Adrenal gland (tissue), 12 donors: ENCODE results near the gene SLC44A5. TPM values are rescaled to one million over a fixed set of nuclear protein-coding genes. Genes with fewer than 3 reads are reported as not detected.

Experiments used
- DNase-seq, 7 donors: peaks; one replicate each; pipeline ENCODE4 v3.0.0-alpha.2; 2019 to 2020
- H3K27ac ChIP-seq, 5 donors: fragments of 200-600 bp; sonication (generic) in 4 of 5; 1 replicate in 3 of 5; 2 replicates in 2 of 5; pipeline versions ENCODE4 v1.5.1 to v1.8.0; 2016 to 2020; ENCODE audit warnings: mild to moderate bottlenecking in 1 of 5
- H3K27me3 ChIP-seq: fragments of 200-600 bp; 2 replicates; pipeline ENCODE4 v1.8.0; 2021
- H3K36me3 ChIP-seq, 2 donors: fragments of 200-600 bp; replicated peaks in 1 of 2; 1 replicate in 1 of 2; 2 replicates in 1 of 2; pipeline versions ENCODE4 v1.5.1 to v1.8.0; 2018 to 2022
- H3K4me1 ChIP-seq, 2 donors: fragments of 200-600 bp; replicated peaks in 1 of 2; 1 replicate in 1 of 2; 2 replicates in 1 of 2; pipeline versions ENCODE4 v1.5.1 to v1.8.0; 2018 to 2021
- H3K4me3 ChIP-seq, 4 donors: fragments of 200-600 bp; sonication (generic) in 3 of 4; one replicate each; pipeline ENCODE4 v1.5.1; 2016 to 2018
- H3K9me3 ChIP-seq, 3 donors: fragments of 200-600 bp; sonication (generic) in 1 of 3; replicated peaks in 1 of 3; 1 replicate in 2 of 3; 2 replicates in 1 of 3; pipeline versions ENCODE4 v1.5.1 to v1.8.0; 2016 to 2021
- CTCF ChIP-seq, 6 experiments: fragments of 450-650 bp in 4 of 6; fragments of 200-600 bp in 2 of 6; sonication (generic) in 1 of 6; IDR thresholded peaks; 1 replicate in 5 of 6; 2 replicates in 1 of 6; pipeline versions ENCODE4 v1.5.1 to v1.8.0; 2016 to 2021; ENCODE audit warnings: antibody characterized with exemption in 6 of 6, mild to moderate bottlenecking in 2 of 6, moderate library complexity in 1 of 6
- POLR2A ChIP-seq, 2 donors: fragments of 450-650 bp; IDR thresholded peaks; one replicate each; pipeline ENCODE4 v1.6.1; 2017; ENCODE audit warnings: antibody characterized with exemption in 2 of 2, mild to moderate bottlenecking in 2 of 2, moderate library complexity in 1 of 2
- WGBS, 4 donors: extraction: QIAGEN DNeasy Blood & Tissue Kit in 2 of 4; methylation state at CpG; one replicate each; pipeline versions ENCODE4 v1.1.5 to v1.1.7; 2013 to 2017; 5-methylcytosine and 5-hydroxymethylcytosine counted together
- intact Hi-C, 2 donors: fragments of 100-400 bp; cut with DNase I; formaldehyde crosslinking; loops; one replicate each; pipeline versions ENCODE4 v1.14.1 to v1.15.0; 2022 to 2023
- polyA plus RNA-seq, 3 donors: library from polyadenylated mRNA; stranded (reverse); fragments of 200-250 nt in 2 of 3; fragments of 350-450 nt in 1 of 3; fragmentation: Illumina TruSeq in 1 of 3; extraction: RNeasy Lipid Tissue Mini Kit (QIAGEN cat#74804) in 1 of 3; gene quantifications; one replicate each; pipeline ENCODE4 v1.2.3, GENCODE V29; 2013 to 2014
- total RNA-seq, 9 donors: library from RNA; depleted of rRNA in 4 of 9; stranded (reverse); fragments of >200 nt in 4 of 9; fragments of 120-200 nt in 1 of 9; fragmentation: NEBNext Ultra II Directional in 1 of 9; extraction: Animal tissue kit (Norgen Biotek cat#: 25700) in 1 of 9; gene quantifications; one replicate each; pipeline versions ENCODE4 v1.1.0 to v1.2.4, GENCODE V29; 2013 to 2023
- donor health status: healthy with polysubstance abuse.
- donor health status: Bipolar disorder and iron deficiency.
- donor health status: DM: yes; HTN: yes; CAD: no.
- donor health status: DM: no; HTN: no; CAD: no.
- donor health status: DM: no; HTN: no; CAD: no.
- donor health status: DM: yes; HTN: yes; CAD: no.

Gene SLC44A5
- total and polyA plus RNA-seq, 12 donors, result 0.17 to 2.2 (median 0.48) TPM

GRCh38 chr1:75317976-75318375, 292.9 kb downstream of the SLC44A5 start:
- no peak for TF ChIP-seq CTCF (IDR thresholded peaks at IDR 0.05)
- no peak for TF ChIP-seq POLR2A (IDR thresholded peaks at IDR 0.05)
- intact Hi-C loops, result no loop called here
- DNase-seq, result no peak
- Histone ChIP-seq H3K36me3 (no peaks in the 10 kb centered on the region), H3K4me1 (no peaks in the 10 kb centered on the region), H3K4me3 (no peak overlapping the region), H3K9me3 (no peaks in the 10 kb centered on the region), H3K27ac (no peak overlapping the region), H3K27me3 (no peaks in the 10 kb centered on the region)
- 80 to 88% (median 84%) methylated on average over 4 of the region's 4 CpGs for WGBS, 4 donors

- 58 to 74% (median 74%) methylated on average over 1 of the region's 1 CpG for WGBS, 4 donors
- DNase-seq, result no peak
- TF ChIP-seq CTCF (IDR thresholded peaks at IDR 0.05) (no peak), POLR2A (IDR thresholded peaks at IDR 0.05) (no peak)
Measured at GRCh38 chr1:75316230-75316629, 294.7 kb downstream of the SLC44A5 start.

DNA sequence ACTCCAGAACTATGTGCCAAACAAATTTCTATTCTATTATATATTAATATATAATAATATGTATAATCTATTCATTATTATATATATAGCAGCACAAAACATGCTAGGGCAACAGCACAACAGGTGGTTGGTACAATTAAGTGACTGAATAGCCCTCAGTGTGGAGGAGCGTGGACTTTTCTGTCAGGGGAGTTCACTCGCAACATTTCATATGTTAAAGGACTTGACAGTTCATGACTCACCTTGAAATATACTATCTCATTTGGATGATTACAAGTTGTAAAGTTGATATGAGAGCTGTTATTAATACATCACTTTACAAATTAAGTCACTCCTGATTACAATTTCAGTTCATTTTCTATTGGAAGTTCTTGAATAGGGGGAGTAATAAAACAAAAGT, 298.3 kb downstream of the SLC44A5 start:
- Histone ChIP-seq H3K27me3 (no peaks in the 10 kb centered on the region), H3K4me1 (no peaks in the 10 kb centered on the region), H3K27ac (no peak overlapping the region), H3K9me3 (no peaks in the 10 kb centered on the region), H3K36me3 (no peaks in the 10 kb centered on the region), H3K4me3 (no peak overlapping the region)
- intact Hi-C loops, result no loop called here
- WGBS, 4 donors, result 80 to 91% (median 84%) methylated on average over 2 of the region's 2 CpGs
- DNase-seq, result no peak
- no peak for TF ChIP-seq POLR2A (IDR thresholded peaks at IDR 0.05)
- TF ChIP-seq CTCF (IDR thresholded peaks at IDR 0.05), result no peak

More at GRCh38 chr1:75316230-75316629, 294.7 kb downstream of the SLC44A5 start:
- H3K4me3 ChIP-seq, result no peak overlapping the region
- H3K27ac ChIP-seq, result no peak overlapping the region
- H3K4me1 ChIP-seq, result no peaks in the 10 kb centered on the region
- intact Hi-C loops, result no loop called here
- H3K27me3 ChIP-seq, result no peaks in the 10 kb centered on the region
- H3K36me3 ChIP-seq, result no peaks in the 10 kb centered on the region
- no peaks in the 10 kb centered on the region for H3K9me3 ChIP-seq

DNA sequence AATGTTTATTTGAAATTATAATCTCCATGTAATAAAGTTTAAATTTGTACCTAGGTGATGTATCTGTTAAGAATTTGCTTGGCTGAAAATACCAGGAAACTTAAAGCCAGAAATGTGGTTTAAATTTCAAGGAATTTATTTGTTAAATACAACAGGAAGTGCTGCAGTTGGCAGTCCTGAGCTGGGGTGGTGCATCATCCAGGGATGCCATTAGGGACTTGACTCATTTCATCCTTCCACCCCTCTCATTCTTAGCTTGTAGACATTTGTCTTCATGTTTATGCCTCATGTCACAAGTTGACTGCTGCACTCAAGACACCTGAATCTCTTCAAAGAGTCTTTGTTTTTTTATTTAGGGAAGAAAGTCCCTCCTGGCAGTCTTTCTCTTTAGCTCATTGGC, 300.8 kb downstream of the SLC44A5 start:
- H3K4me3 ChIP-seq, result no peak overlapping the region
- H3K9me3 ChIP-seq, result no peaks in the 10 kb centered on the region
- H3K4me1 ChIP-seq, result no peaks in the 10 kb centered on the region
- H3K27ac ChIP-seq, result no peak overlapping the region
- no peak for TF ChIP-seq POLR2A (IDR thresholded peaks at IDR 0.05)
- no peak for TF ChIP-seq CTCF (IDR thresholded peaks at IDR 0.05)
- intact Hi-C loops, result no loop called here
- no peaks in the 10 kb centered on the region for H3K36me3 ChIP-seq
- DNase-seq, result no peak
- H3K27me3 ChIP-seq, result no peaks in the 10 kb centered on the region
